WI38 (cell line): ENCODE measurements around the gene ABHD18.
"Not testable (repeated sequence)": the region's sequence is repeated elsewhere in the genome, so short reads cannot be mapped to it uniquely, and the experiment has no call there.

ENCODE experiments used
- H3K4me3 ChIP-seq: 2 replicates; pipeline ENCODE4 v1.5.1; 2011; ENCODE audit warnings: low read depth, mild to moderate bottlenecking, control low read depth, low read length
- TF ChIP-seq, protein P1 (sequence below): IDR thresholded peaks from 2 replicates; pipeline ENCODE4 v1.5.1; 2012; ENCODE audit warnings: low read depth, mild to moderate bottlenecking, control low read depth, low read length

The ABHD18 gene

DNA sequence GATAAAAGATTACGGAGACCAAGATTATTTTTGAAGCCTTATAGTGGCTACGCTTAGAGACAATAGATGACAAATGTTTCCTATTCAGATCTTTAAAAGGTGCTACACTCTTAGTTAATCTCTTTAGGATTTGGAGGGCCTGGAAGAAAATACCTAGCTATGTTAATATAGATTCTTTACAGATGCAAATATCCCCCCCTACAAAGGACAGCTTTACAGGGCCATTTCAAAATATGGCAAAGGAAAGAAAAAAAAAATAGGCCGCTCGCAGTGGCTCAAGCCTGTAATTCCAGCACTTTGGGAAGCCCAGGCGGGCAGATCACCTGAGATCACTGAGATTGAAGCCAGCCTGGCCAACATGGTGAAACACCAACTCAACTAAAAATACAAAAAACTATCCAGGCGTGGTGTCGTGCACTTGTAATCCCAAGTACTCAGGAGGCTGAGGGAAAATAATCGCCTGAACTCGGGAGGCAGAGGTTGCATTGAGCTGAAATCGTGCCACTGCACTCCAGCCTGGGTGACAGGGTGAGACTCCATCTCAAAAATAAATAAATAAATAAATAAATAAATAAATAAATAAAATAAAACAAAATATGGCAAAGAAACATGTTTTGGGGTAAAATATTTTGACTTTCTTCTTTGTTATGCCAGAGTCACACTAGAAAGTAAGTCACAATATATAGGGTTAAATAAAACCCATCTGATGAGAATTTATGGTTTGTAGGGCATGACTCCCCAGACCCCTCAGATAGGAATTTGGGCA lies 90.4 kb downstream of the ABHD18 start:
- not testable (repeated sequence) for H3K4me3 ChIP-seq

DNA sequence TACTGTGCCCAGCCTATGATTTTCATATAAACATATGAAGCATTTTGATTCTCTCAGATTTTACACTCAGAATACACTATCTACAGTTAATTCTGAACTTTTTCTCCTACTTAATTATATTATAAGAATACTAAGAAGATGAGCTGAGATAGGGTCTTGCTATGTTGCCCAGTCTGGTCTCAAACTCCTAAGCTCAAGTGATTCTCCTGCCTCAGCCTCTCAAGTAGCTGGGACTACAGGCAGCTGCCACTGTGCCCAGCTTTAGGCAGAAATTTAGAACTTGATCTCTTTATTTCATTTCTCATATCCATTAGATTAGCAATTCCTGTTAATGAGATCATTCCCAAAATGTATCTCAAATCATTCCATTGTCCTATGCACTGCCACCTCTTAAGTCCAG lies 91.2 kb downstream of the ABHD18 start:
- TF ChIP-seq, protein P1, sequence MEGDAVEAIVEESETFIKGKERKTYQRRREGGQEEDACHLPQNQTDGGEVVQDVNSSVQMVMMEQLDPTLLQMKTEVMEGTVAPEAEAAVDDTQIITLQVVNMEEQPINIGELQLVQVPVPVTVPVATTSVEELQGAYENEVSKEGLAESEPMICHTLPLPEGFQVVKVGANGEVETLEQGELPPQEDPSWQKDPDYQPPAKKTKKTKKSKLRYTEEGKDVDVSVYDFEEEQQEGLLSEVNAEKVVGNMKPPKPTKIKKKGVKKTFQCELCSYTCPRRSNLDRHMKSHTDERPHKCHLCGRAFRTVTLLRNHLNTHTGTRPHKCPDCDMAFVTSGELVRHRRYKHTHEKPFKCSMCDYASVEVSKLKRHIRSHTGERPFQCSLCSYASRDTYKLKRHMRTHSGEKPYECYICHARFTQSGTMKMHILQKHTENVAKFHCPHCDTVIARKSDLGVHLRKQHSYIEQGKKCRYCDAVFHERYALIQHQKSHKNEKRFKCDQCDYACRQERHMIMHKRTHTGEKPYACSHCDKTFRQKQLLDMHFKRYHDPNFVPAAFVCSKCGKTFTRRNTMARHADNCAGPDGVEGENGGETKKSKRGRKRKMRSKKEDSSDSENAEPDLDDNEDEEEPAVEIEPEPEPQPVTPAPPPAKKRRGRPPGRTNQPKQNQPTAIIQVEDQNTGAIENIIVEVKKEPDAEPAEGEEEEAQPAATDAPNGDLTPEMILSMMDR = no peak
- no peak overlapping the region for H3K4me3 ChIP-seq

DNA sequence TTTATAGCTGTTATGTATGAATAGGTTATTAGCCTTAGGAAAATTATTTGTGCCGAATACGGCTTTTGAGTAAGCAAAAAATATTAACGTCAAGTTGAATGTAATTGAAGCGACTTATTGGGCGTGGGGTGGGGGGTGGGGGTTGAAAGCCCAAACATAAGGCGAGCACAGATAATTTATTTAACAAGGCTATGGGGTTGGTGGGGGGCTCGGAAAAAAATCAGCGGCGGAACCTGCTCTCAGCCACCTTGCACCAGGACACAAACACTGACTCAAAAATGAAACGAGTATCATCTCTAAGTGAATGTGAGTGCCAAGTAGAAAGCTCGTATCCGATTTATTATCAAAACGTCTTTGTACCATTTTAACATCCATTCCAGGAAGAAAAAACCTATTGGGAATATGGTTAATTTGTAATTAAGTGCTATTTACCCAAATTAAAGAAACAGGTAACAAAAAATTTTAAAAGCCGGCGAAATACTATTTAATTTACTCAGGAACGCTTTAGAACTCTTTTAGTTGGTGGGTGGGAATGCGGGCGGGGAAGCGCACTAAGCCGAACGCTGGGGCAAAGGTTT lies 95.0 kb downstream of the ABHD18 start:
- TF ChIP-seq, protein P1 = no peak
- peak overlapping the region; percentile 88 for H3K4me3 ChIP-seq

DNA sequence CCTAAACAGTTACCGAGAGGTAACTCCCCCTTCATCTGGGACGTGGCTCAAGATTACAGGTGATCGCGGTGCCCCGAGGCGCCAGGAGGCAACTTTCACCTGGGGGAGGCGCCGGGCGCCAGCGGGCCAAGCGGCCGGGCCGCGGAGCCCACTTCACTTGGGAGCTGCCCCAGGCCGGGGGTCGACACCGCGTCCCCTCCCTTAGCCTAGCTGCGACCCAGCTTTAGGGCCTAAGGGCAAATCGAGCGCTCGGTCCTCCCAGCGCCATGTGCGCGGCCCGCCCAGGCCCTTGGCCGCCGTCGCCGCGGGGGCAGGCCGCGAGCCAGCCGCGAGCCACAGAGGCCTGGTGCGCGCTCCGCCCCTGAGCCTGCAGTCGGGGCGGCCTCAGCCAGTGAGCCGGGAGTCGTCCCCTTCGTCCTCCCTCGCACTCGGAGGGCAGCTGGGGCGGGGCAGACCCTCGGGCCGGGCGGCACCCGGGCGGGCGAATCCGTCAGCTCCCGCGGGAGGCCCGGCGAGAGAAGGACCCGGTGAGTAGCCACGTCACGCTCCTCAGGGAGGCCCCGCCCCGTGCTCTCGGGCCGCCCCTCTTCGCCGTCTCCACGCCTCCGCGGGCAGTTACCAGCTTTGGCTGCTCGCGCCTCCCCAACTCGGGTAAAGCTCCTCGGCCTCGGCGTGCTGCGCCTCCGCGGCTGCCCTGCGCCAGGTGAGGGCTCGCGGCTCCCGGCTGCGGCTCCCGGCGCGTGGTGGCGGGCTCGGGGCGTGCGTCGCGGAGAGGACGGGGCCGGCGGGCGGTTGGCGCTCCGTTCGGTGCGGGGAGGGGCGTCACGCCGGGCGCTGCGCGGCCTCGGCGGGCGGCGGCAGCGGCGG lies 95.7 kb downstream of the ABHD18 start, which contains the start of gene LARP1B:
Gene LARP1B (plus strand): TSS at position 614 of the 867 bp plus-strand sequence. CDS start 13,640 bp downstream, outside the sequence.
- TF ChIP-seq, protein P1 = no peak
- peak within 1 kb of the TSS; percentile 88 for H3K4me3 ChIP-seq

DNA sequence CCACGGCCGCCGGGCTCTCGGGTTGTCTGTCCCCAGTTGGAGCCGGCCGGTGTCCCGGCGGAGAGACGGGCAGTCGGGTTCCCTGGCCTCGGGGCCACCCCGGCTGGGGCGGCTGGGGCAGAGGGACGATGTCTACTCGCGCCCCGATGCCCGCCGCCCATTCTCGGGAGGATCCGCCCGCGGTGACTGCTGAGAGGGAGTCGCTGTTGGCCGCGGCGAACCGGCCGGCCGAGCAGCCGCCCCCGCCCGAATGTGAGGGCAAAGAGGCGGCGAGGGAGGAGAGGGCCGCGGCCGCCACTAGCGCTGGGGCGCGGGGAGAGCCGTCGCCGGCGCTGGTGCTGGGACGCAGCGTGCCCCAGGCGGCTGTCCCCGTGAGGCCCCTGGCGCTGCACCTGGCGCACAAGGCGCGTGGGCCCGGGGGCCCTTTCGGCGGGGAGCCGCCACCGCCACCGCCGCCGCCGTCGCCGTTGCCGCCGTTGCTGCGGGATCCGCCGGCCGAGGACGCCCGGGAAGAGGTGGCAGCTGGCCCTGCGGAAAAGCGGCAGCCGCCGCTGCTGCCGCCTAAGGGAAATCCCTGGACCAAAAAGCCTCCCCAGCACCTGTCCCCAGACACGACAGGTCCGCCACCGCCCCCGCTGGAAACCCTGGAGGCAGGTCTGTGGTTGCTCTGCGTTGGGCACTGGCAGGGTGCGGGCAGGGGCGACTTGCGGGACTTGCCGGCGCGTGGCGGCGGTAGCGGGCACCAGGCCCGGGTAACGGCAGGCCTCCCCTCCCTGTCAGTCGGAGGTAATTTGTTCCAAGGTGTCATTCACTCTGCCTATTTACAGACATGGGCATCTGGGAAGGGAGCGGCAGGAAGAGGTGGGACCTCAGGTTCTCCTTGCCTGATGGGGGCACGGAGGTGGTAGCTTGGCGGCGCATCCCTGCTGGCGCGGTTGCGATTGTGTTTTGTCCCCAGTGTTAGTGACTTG lies 96.6 kb downstream of the ABHD18 start:
- TF ChIP-seq, protein P1 = no peak
- peak overlapping the region; percentile 88 for H3K4me3 ChIP-seq

DNA sequence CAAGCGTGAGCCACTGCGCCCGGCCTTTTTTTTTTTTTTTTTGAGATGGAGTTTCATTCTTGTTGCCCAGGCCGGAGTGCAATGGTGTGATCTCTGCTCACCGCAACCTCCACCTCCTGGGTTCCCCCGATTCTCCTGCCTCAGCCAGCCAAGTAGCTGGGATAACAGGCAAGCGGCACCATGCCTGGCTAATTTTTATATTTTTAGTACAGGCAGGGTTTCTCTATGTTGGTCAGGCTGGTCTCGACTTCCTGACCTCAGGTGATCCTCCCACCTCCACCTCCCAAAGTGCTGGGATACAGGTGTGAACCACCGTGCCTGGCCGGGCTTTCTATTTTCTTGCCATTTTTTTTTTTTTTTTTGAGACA lies 101.2 kb downstream of the ABHD18 start:
- not testable (repeated sequence) for H3K4me3 ChIP-seq

DNA sequence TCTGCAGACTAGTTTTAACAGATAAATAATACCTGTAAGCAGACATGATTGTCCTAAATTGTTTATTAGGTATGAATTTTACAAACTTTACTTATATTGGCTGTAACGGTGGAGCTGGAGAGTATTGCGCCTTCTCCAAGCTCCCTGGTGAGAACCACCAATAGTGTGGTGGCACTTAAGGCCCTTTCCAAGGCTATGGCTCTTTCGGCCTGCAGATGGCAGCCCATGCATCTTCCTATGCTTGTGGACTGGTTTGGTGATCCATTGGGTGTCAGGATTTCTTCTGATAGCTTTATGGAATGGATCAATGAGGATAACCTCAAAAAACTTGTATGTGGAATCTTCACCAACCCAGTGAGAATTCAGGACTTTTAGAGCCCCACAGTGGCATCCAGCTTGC lies 103.7 kb downstream of the ABHD18 start:
- TF ChIP-seq, protein P1 = 0 out of 2 replicates have a peak, but pooled peaks have one; percentile 18
- H3K4me3 ChIP-seq = no peak overlapping the region
